Thyroid gland (tissue), 4 donors: Measurements from ENCODE around the gene AARS2.

Source experiments
- CTCF ChIP-seq, 6 experiments: fragments of 200-600 bp in 3 of 6; fragments of 450-650 bp in 3 of 6; sonication (generic) in 3 of 6; IDR thresholded peaks; one replicate each; pipeline ENCODE4 v1.5.1; 2016 to 2019; ENCODE audit warnings: antibody characterized with exemption in 6 of 6, mild to moderate bottlenecking in 2 of 6, inconsistent platforms in 1 of 6, moderate library complexity in 1 of 6
- POLR2A ChIP-seq, 2 donors: fragments of 450-650 bp; IDR thresholded peaks; one replicate each; pipeline ENCODE4 v1.6.1; 2017; ENCODE audit warnings: antibody characterized with exemption in 2 of 2, mild to moderate bottlenecking in 2 of 2, moderate library complexity in 1 of 2

GRCh38 chr6:44255871-44256774, 57.0 kb downstream of the AARS2 start:
- TF ChIP-seq CTCF (IDR thresholded peaks at IDR 0.05) (no peak), POLR2A (IDR thresholded peaks at IDR 0.05) (no peak)
